Body of pancreas (tissue), 4 donors: ENCODE data around the gene SREBF2.

Experiments
- CTCF ChIP-seq, 7 experiments: fragments of 450-650 bp in 4 of 7; fragments of 200-600 bp in 3 of 7; sonication (generic) in 3 of 7; IDR thresholded peaks; one replicate each; pipeline ENCODE4 v1.5.1; 2016 to 2019; ENCODE audit warnings: antibody characterized with exemption in 7 of 7
- POLR2A ChIP-seq, 3 donors: fragments of 450-650 bp; IDR thresholded peaks; one replicate each; pipeline ENCODE4 v1.6.1; 2016; ENCODE audit warnings: antibody characterized with exemption in 3 of 3, mild to moderate bottlenecking in 2 of 3

GRCh38 chr22:41815716-41816115 is 17.2 kb upstream of the SREBF2 start:
- TF ChIP-seq CTCF (IDR thresholded peaks at IDR 0.05): no peak
- TF ChIP-seq POLR2A (IDR thresholded peaks at IDR 0.05): no peak
